Heart left ventricle (tissue), 16 donors: ENCODE data around the gene SNX1. TPM values are rescaled to one million over a fixed set of nuclear protein-coding genes. Genes with fewer than 3 reads are reported as not detected.
A peak's percentile ranks its signal among the peaks of the same experiment; 100 is the strongest.

Experiments
- ATAC-seq, 4 donors: fragments of 200-7000 bp; cut with Tn5 transposase; one replicate each; pipeline ENCODE4 v1.9.1; 2020 to 2022; ENCODE audit warnings: moderate library complexity in 4 of 4, mild to moderate bottlenecking in 3 of 4, moderate number of reproducible peaks in 1 of 4
- DNase-seq, 5 donors: peaks; one replicate each; pipeline ENCODE4 v3.0.0-alpha.2; 2020
- H3K27ac ChIP-seq, 12 donors: fragments of 200-600 bp; sonication (generic) in 4 of 12; one replicate each; pipeline versions ENCODE4 v1.5.0 to v1.8.0; 2016 to 2022; ENCODE audit warnings: mild to moderate bottlenecking in 2 of 12
- H3K27me3 ChIP-seq, 9 donors: fragments of 200-600 bp; sonication (generic) in 2 of 9; one replicate each; pipeline versions ENCODE4 v1.5.1 to v1.8.0; 2016 to 2022; ENCODE audit warnings: mild to moderate bottlenecking in 3 of 9
- H3K36me3 ChIP-seq, 9 donors: fragments of 200-600 bp; sonication (generic) in 2 of 9; one replicate each; pipeline versions ENCODE4 v1.5.0 to v1.8.0; 2018 to 2022; ENCODE audit warnings: mild to moderate bottlenecking in 2 of 9
- H3K4me1 ChIP-seq, 12 donors: fragments of 200-600 bp; sonication (generic) in 4 of 12; one replicate each; pipeline versions ENCODE4 v1.5.0 to v1.8.0; 2016 to 2022; ENCODE audit warnings: mild to moderate bottlenecking in 3 of 12
- H3K4me3 ChIP-seq, 12 donors: fragments of 200-600 bp; sonication (generic) in 4 of 12; one replicate each; pipeline versions ENCODE4 v1.5.0 to v1.8.0; 2017 to 2022; ENCODE audit warnings: mild to moderate bottlenecking in 9 of 12, moderate library complexity in 4 of 12
- H3K9me3 ChIP-seq, 12 donors: fragments of 200-600 bp; sonication (generic) in 4 of 12; one replicate each; pipeline versions ENCODE4 v1.5.0 to v1.8.0; 2016 to 2022; ENCODE audit warnings: mild to moderate bottlenecking in 1 of 12
- POLR2A ChIP-seq, 2 donors: fragments of 450-650 bp; IDR thresholded peaks; one replicate each; pipeline ENCODE4 v1.6.1; 2017; ENCODE audit warnings: antibody characterized with exemption in 2 of 2, mild to moderate bottlenecking in 2 of 2, moderate library complexity in 2 of 2
- WGBS, 4 donors: extraction: QIAGEN DNeasy Blood & Tissue Kit in 2 of 4; methylation state at CpG; one replicate each; pipeline versions ENCODE4 v1.1.5 to v1.1.7; 2013 to 2018; 5-methylcytosine and 5-hydroxymethylcytosine counted together
- intact Hi-C, 10 donors: fragments of 100-400 bp; cut with DNase I; formaldehyde crosslinking; loops; one replicate each; pipeline versions ENCODE4 v1.11.1 to v1.14.2; 2022
- polyA plus RNA-seq, 2 donors: library from polyadenylated mRNA; stranded (reverse); fragments of 200-250 nt; gene quantifications; one replicate each; pipeline ENCODE4 v1.2.3, GENCODE V29; 2013
- total RNA-seq, 9 donors: library from RNA; depleted of rRNA in 2 of 9; stranded (reverse); fragments of >200 nt in 2 of 9; fragmentation: NEBNext Ultra II Directional in 3 of 9; extraction: Animal tissue kit (Norgen Biotek cat#: 25700) in 3 of 9; gene quantifications; one replicate each; pipeline versions ENCODE4 v1.1.0 to v1.2.4, GENCODE V29; 2016 to 2023
- TF ChIP-seq, protein P1 (sequence below), 12 donors: fragments of 200-600 bp; sonication (generic) in 4 of 12; IDR thresholded peaks; one replicate each; pipeline versions ENCODE4 v1.5.0 to v1.8.0; 2018 to 2022; ENCODE audit warnings: antibody characterized with exemption in 12 of 12, mild to moderate bottlenecking in 5 of 12
- donor health status: ischemic (EF 13 %, LVEDD 7.1; RV severe dilation, severe dysfunction).
- donor health status: healthy with polysubstance abuse.
- donor health status: DM: no; HTN: yes; CAD: no.
- donor health status: DM: no; HTN: no; CAD: no.
- donor health status: ischemic (EF 25% LVEDD 6.9; RV normal size, moderate dysfunction).
- donor health status: ischemic (EF 25% LVEDD 5.7; RV mildly dilated, moderate dysfunction).
- donor health status: healthy.
- donor health status: DM: yes; HTN: yes; CAD: no.
- donor health status: ischemic (EF 35%, LVEDD 5.7; RV mildly dilated, moderate dysfunction).
- donor health status: nonischemic (EF 11% LVEDD 7.7; RV severe dilation, severe dysfunction).
- donor health status: DM: yes; HTN: yes; CAD: no.
- donor health status: PGD.
- donor health status: ischemic (EF 29% LVEDD 5.4; RV normal size, mild dysfunction).
- donor health status: nonischemic (EF 23%, LVEDD 6.1; RV moderate dilation, normal function).

The SNX1 gene
- total and polyA plus RNA-seq, 11 donors = 38.7 to 117 (median 76.3) TPM

DNA sequence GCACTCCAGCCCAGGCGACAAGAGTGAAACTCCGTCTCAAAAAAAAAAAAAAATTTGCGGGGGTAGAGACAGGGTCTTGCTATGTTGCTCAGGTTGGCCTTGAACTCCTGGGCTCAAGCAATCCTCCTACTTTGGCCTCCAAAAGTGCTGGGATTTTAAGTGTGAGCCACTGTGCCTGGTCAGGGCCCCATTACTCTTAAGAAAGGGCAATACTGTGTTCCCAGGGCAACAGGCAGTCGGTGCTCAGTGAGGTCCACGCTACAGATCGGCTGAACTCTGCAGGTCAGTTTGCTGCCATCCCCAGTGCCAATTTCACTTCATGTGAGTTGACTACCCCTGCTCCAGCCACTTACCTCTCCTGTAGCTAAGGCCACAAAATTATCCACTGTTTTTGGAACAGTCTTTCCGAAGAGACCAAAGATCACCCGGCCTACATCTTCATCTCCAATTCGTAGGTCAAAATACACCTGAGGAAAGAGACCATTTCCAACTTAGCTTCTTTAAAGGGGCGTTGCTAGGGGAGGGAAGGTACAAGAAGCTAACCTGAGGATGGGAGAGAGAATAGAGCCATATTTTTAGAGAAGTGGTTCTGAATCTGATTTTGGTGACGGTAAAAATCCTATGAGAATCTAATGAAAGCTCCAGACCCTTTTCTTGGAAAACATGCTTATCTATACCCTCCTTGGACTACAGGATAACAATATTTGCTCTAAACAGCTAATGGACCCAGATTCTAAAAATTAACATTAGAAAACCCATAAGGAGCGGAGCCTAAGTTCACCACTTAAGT is 66.1 kb downstream of the SNX1 start:
- H3K9me3 ChIP-seq = no peaks in the 10 kb centered on the region
- no peak for TF ChIP-seq POLR2A (IDR thresholded peaks at IDR 0.05)
- TF ChIP-seq, protein P1, sequence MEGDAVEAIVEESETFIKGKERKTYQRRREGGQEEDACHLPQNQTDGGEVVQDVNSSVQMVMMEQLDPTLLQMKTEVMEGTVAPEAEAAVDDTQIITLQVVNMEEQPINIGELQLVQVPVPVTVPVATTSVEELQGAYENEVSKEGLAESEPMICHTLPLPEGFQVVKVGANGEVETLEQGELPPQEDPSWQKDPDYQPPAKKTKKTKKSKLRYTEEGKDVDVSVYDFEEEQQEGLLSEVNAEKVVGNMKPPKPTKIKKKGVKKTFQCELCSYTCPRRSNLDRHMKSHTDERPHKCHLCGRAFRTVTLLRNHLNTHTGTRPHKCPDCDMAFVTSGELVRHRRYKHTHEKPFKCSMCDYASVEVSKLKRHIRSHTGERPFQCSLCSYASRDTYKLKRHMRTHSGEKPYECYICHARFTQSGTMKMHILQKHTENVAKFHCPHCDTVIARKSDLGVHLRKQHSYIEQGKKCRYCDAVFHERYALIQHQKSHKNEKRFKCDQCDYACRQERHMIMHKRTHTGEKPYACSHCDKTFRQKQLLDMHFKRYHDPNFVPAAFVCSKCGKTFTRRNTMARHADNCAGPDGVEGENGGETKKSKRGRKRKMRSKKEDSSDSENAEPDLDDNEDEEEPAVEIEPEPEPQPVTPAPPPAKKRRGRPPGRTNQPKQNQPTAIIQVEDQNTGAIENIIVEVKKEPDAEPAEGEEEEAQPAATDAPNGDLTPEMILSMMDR (IDR thresholded peaks at IDR 0.05) = no peak
- WGBS, 4 donors = 48 to 56% (median 53%) methylated on average over 12 of the region's 12 CpGs
- DNase-seq (no peak), ATAC-seq (no peak)
- no peaks in the 10 kb centered on the region for H3K27me3 ChIP-seq
- peaks cover 0 to 51% (median 48%) of the 10 kb centered on the region in 9 donors for H3K36me3 ChIP-seq
- H3K4me1 ChIP-seq = peaks cover 11 to 69% (median 51%) of the 10 kb centered on the region in 12 donors
- intact Hi-C loops = loop anchor here in 4 of 10 donors (2.0 to 5.0 kb wide), 2 partner anchors 67 to 195 kb away; partner anchors contain the start of genes CSNK1G1 (in 4 of the 4) and SNX1 (in 1 of the 4)
- H3K4me3 ChIP-seq = peak overlapping the region; percentile 67 to 95 (median 84)
- peak overlapping the region in 11 of 12 donors; percentile 85 to 95 (median 91) for H3K27ac ChIP-seq

DNA sequence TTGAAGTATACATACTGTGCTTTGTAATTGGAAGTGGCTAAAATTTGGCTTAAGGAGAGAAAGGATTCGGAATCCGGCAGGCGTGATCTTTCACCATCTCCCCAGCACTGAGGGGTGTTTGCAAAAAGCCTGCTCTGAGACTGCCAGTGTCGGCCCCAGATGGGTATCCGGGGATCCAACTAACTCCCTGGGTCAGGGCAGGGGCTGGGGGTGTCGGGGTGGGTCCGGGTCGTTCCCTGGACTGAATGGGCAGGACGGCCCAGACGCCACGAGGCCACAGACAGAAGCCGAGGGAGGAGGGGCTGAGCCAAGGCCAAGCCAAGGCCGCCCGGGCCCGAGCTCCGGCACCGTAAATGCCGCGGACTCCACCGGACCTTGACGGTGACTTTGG is 66.7 kb downstream of the SNX1 start:
- H3K4me1 ChIP-seq = peaks cover 11 to 63% (median 46%) of the 10 kb centered on the region in 12 donors

DNA sequence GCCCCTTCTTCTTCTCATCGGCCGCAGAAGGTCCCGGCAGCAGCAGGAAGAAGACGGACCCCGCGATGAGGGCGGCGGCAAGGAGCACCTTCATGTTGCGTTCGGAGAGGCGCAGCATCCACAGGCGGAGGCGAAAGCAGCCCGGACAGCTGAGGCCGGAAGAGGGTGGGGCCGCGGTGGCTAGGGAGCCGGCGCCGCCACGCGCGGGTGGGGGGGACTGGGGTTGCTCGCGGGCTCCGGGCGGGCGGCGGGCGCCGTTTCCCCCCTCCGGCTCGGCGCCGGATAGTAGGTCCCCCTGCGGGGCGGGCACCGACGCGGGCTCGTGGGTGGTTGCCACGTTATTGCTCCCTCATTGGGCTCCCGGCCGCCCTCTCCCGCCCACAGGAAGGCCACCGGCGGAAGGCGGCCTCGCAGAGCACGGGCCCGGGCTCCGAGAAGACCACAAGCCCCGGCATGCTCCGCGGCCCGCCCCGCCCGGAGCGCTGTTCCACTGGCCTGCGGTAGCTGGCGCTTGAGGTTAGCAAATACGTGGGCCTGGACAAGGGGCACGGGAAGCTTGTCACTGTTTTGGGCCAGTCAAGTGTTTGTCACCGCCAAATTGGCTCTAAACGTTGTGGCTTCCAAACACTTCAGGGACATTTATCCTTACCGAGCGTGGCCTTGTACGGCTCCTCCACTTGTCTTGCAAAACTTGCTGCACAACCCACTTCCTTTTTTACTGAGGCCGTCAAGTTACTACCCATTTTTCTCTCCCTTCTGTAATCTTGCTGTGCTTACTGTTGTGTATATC is 67.3 kb downstream of the SNX1 start, which contains the start of gene PPIB:
Gene PPIB (minus strand): TSS at position 154 of the 790 bp plus-strand sequence. CDS start 36 bp downstream, at position 118.
- Histone ChIP-seq H3K27me3 (no peaks in the 10 kb centered on the region), H3K9me3 (no peaks in the 10 kb centered on the region), H3K4me3 (peak within 1 kb of the TSS; percentile 67 to 95 (median 84)), H3K27ac (peak within 1 kb of the TSS; percentile 72 to 95 (median 90)), H3K4me1 (peaks cover 11 to 58% (median 44%) of the 10 kb centered on the region in 12 donors), H3K36me3 (peaks cover 0 to 39% (median 36%) of the 10 kb centered on the region in 9 donors)
- intact Hi-C loops = loop anchor here in 4 of 10 donors (2.0 to 5.0 kb wide), 2 partner anchors 68 to 194 kb away; partner anchors contain the start of genes CSNK1G1 (in 4 of the 4) and SNX1 (in 1 of the 4)
- peak; percentile 97 to 100 (median 99) for DNase-seq
- ATAC-seq = peak; percentile 94 to 97 (median 96)
- TF ChIP-seq POLR2A (IDR thresholded peaks at IDR 0.05) = peak; percentile 41 to 72
- TF ChIP-seq, protein P1 (IDR thresholded peaks at IDR 0.05) = peak in 11 of 12 donors; percentile 20 to 76 (median 43)
- WGBS, 4 donors = 1% methylated on average over 11 to 69 of the region's 69 CpGs

More for the DNA sequence above, 66.7 kb downstream of the SNX1 start:
- intact Hi-C loops = loop anchor here in 4 of 10 donors (2.0 to 5.0 kb wide), 2 partner anchors 68 to 195 kb away; partner anchors contain the start of genes CSNK1G1 (in 4 of the 4) and SNX1 (in 1 of the 4)
- H3K27ac ChIP-seq = peak overlapping the region; percentile 70 to 95 (median 90)
- DNase-seq (no peak), ATAC-seq (peak; percentile 19 to 57 (median 49))
- TF ChIP-seq, protein P1 (IDR thresholded peaks at IDR 0.05) = no peak
- TF ChIP-seq POLR2A (IDR thresholded peaks at IDR 0.05) = no peak
- no peaks in the 10 kb centered on the region for H3K27me3 ChIP-seq
- H3K9me3 ChIP-seq = no peaks in the 10 kb centered on the region
- peaks cover 0 to 45% (median 42%) of the 10 kb centered on the region in 9 donors for H3K36me3 ChIP-seq
- 0 to 4% (median 1%) methylated on average over 11 to 21 of the region's 21 CpGs for WGBS, 4 donors
- H3K4me3 ChIP-seq = peak overlapping the region; percentile 67 to 95 (median 84)
